ENCODE data around the gene HSD17B11. TPM values are rescaled to one million over a fixed set of nuclear protein-coding genes. Genes with fewer than 3 reads are reported as not detected.
"Not testable (repeated sequence)": the region's sequence is repeated elsewhere in the genome, so short reads cannot be mapped to it uniquely, and the experiment has no call there.

Gene HSD17B11
- 10 to 100 TPM; 20.5 to 20.7 TPM for total RNA-seq

DNA sequence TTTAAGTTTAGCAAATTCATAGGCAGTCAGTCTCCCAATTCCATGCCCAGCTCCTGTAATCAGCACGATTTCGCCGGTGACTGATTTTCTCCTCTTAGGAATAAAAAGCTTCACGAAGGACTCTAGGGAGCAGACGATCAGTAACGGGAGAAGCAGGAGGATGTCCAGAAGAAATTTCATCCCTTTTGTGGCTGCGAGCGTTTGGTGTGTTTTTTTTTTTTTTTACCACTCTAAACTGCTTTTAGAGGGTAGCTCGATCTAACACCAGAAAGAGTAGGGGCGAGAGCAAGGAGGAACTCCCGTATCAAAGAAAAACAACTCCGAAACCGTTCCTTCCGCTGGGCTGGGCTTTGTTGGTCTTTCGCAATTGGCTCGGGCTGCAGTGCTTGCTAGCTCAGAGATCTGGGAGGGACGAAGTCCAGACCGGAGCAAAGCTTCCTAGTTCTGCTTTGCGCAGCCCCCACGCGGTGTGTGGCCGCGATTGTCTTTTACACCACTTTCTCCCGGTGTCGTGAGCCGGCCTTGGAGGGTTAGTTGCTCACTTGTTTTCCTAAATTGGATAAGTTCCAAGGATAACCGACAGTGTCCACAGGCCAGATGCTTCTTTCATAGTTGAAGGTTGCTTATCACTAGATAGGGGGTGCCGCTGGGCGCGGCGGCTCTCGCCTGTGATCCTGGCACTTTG lies at the start of gene HSD17B11:
HSD17B11 (minus strand) TSS at position 298 of the 685 bp plus-strand sequence; CDS start at position 180, 118 bp downstream.
- CTCF ChIA-PET = interaction anchor here (0.7 to 2.6 kb wide), 4 partner anchors 13 to 992 kb away, joined by 3 to 7 read pairs (median 4); no protein-coding TSS in a partner anchor
- POLR2A ChIA-PET = interaction anchor here (0.7 to 2.7 kb wide), 3 partner anchors 17 to 647 kb away, joined by 3 to 35 read pairs (median 3); partner anchors contain the start of gene NUDT9

DNA sequence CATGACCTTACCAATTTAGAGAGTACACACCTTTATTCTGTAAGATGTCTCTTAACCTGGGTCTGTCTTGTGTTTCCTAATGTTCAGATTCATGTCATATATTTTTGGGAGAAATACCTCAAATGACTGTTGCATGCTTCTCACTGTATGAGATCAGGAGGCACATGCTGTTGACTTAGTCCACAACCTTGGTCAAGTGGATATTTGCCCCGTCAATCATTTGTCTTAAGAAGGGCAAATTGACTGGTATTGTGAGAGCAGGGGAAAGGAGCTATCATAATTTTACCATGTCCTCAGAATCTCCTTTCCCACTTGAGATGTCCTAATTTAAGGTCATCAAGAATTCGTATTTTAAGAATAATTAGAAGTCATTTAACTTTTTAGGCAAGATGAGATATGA lies 42.4 kb upstream of the HSD17B11 start:
- CTCF ChIA-PET = no interaction called here
- POLR2A ChIA-PET = no interaction called here

- ChIA-PET POLR2A (no interaction called here), CTCF (no interaction called here)
Observed at GRCh38 chr4:87430038-87430437, 39.0 kb upstream of the HSD17B11 start.

GRCh38 chr4:87428979-87429378 lies 38.0 kb upstream of the HSD17B11 start:
- POLR2A ChIA-PET = no interaction called here
- CTCF ChIA-PET = no interaction called here

DNA sequence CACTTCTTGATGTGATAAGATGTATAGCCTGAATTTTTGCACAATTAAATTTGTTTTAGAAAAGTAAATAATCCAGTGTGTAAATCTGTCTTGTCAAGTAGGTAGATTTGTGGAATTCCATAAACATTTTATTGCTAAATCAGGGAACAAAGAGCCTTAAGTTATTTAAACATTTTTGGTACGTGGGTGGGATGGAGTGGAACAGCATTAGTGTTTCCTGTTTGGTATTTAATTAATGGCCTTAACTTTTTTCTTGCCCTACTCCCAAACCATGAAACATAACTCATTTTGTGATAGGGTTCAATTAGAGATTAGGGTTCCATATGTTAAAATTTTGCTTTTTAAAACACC lies 36.5 kb upstream of the HSD17B11 start:
- POLR2A ChIA-PET = no interaction called here
- CTCF ChIA-PET = no interaction called here

DNA sequence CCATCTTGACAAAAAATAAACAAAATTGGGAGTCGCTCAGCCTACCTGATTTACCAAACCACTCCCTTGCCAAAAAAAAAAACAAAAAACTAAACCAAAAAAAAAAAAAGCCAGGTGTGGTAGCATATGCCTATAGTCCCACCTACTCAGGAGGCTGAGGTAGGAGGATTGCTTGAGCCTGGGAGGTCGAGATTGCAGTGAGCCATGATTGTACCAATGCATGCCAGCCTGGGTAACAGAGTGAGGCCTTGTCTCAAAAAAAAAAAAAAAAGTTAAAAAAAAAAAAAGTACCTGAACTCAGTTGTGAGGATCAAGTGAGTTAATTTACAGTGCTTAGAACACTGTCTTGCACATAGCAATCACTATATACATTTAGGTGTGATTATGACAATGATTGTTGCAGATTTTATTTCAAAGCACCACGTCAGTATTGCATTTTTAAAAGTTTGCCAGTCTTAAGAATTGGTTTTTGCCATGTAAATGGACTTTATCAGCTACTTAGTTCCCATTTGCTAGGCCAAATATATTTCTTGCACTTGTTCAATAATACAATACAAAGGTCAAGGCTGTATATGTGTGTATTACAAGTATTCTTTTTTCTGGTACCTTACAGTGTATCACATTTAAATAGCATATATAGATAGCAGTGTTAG lies 36.0 kb upstream of the HSD17B11 start:
- POLR2A ChIA-PET = no interaction called here
- CTCF ChIA-PET = interaction anchor here (1.0 kb wide), 1 partner anchor 192 kb away, joined by 3 read pairs; no protein-coding TSS in a partner anchor

- CTCF ChIA-PET = interaction anchor here (1.0 kb wide), 1 partner anchor 190 kb away, joined by 3 read pairs; no protein-coding TSS in a partner anchor
- POLR2A ChIA-PET = interaction anchor here (0.7 kb wide), 2 partner anchors 206 to 1167 kb away, joined by 3 to 11 read pairs; no protein-coding TSS in a partner anchor
Observed at GRCh38 chr4:87425711-87426110, 34.7 kb upstream of the HSD17B11 start.

GRCh38 chr4:87424099-87424543 lies 33.1 kb upstream of the HSD17B11 start:
- CTCF ChIA-PET = interaction anchor here (0.6 kb wide), 1 partner anchor 12 kb away, joined by 3 read pairs; no protein-coding TSS in a partner anchor
- POLR2A ChIA-PET = not testable (repeated sequence)

DNA sequence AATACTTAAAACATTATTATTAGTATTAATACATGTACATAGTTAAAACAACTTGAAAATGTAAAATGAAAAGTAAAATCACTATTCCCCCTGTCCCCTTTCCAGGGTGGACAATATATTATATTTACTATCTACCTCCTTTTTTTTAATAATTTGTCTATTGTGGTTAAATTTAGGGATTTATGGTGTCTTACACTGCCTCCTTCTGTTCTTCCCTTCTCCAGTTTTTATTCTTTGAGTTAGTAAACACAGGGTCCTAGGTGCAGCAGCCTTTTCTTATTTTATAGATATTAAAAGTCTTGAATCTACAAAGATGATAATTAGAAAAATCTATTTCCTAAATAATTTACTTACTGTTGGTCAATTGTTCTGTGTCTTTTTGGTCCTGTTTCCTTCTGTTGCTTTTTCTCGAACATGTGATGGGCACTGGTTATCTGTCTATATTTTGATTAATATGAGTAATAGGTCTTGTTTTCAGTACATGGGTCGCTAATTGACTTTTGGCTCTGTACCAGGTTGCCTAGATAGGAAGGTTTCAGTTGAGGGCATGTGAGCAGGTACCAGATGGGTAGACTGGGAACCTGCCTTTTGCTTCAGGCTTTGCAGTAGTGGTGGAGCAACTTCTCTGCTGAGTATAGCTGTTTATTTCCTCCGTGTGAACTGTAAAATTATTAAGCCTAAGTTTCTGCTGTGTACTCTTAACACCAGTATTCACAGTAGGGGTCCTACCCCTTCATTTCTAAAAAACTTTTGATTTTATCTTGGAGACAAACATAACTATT lies 32.5 kb upstream of the HSD17B11 start:
- CTCF ChIA-PET = interaction anchor here (0.5 to 0.6 kb wide), 2 partner anchors 12 to 63 kb away, joined by 3 read pairs; no protein-coding TSS in a partner anchor
- POLR2A ChIA-PET = interaction anchor here (3.5 kb wide), 1 partner anchor 32 kb away, joined by 35 read pairs; the partner anchor contains the start of gene HSD17B11

GRCh38 chr4:87422104-87423052 lies 31.4 kb upstream of the HSD17B11 start, which contains the start of gene NUDT9:
NUDT9 (plus strand) TSS chr4:87422573; CDS start chr4:87422906, 333 bp downstream.
- CTCF ChIA-PET = interaction anchor here (0.5 to 1.4 kb wide), 3 partner anchors 15 to 64 kb away, joined by 3 to 5 read pairs (median 3); no protein-coding TSS in a partner anchor
- POLR2A ChIA-PET = interaction anchor here (0.6 to 3.5 kb wide), 2 partner anchors 22 to 31 kb away, joined by 3 to 35 read pairs; partner anchors contain the start of gene HSD17B11

DNA sequence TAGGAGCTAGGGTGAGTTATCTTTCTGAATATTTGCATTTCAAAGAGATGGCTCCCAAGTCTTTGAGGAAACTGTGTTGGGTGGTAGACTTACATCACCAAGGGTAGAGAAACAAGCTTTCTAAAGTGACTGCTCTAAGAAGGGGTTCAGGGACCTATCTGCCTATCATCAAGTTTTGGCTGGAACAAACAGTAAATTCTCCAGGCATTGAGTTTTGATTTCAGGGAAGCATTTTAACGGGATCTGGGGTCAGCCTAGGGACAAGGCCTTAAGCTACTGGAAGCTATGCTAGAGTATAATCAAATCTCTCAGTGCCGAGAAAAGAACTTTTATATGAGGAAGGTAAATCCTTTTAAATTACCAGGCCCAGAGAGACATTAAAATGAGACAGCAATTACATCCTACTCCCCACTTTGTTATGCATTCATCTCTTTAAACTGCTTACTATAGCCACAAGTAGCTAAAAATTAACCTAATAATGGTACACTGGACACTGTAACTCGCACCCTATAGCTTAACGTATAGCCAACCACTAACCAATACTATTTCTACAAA lies 29.4 kb upstream of the HSD17B11 start:
- POLR2A ChIA-PET = interaction anchor here (3.5 kb wide), 1 partner anchor 29 kb away, joined by 35 read pairs; the partner anchor contains the start of gene HSD17B11
- CTCF ChIA-PET = interaction anchor here (0.9 kb wide), 1 partner anchor 27 kb away, joined by 3 read pairs; no protein-coding TSS in a partner anchor

DNA sequence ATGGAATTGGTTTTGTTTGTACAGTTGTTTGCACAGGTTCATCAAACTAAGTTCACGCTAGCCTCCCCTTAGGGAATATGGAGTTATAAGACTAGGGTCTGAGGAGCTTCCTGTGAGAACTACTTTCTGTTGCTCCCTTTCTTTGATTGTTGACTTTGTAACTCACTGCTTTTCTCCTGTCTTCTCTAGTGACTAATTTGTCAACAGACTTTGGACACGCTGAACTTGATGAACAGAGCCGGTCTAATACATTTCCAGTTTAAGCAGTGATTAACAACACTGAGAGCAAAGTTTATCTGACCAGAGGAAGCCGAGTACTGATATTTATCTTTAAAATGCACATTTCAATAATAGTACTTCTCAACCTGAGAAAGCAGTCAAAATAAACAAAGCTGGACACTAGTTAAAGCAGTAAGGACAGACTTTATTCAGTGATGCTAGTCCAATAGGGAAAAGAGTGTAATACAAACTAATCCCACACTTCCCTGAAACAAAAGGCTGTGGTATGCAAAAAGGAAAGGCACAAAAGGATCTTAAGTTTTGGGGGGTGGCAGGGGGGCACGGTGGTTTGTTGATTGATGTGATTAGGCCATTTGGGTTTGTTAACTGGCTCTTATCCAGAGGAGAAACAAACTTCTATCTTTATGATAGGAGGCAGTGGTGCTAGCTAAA lies 28.7 kb upstream of the HSD17B11 start:
- POLR2A ChIA-PET = interaction anchor here (3.5 kb wide), 1 partner anchor 29 kb away, joined by 35 read pairs; the partner anchor contains the start of gene HSD17B11

GRCh38 chr4:87418410-87418809 lies 27.4 kb upstream of the HSD17B11 start:
- CTCF ChIA-PET, POLR2A ChIA-PET: not testable (repeated sequence)

More for the DNA sequence above, 28.7 kb upstream of the HSD17B11 start:
- CTCF ChIA-PET = interaction anchor here (0.9 kb wide), 1 partner anchor 26 kb away, joined by 3 read pairs; no protein-coding TSS in a partner anchor

DNA sequence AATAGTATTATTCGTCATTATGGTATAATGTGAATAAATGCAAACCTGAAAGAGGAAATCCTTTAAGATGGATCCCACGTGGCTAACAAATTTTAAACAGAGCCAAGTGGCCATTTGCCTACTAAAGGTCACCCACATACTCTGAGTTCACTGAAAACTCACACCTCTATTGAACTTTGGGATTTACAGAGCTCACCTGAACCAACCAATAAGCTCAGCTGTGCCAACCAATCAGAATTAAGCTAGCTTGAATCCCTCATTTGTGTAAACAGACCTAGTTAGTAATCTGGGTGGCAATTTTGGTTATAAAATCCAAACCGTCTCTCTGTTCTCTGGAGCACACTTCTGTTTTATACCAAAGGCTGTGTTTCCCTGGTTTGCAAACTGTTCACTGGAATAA lies 26.0 kb upstream of the HSD17B11 start:
- CTCF ChIA-PET = no interaction called here
- POLR2A ChIA-PET = no interaction called here

DNA sequence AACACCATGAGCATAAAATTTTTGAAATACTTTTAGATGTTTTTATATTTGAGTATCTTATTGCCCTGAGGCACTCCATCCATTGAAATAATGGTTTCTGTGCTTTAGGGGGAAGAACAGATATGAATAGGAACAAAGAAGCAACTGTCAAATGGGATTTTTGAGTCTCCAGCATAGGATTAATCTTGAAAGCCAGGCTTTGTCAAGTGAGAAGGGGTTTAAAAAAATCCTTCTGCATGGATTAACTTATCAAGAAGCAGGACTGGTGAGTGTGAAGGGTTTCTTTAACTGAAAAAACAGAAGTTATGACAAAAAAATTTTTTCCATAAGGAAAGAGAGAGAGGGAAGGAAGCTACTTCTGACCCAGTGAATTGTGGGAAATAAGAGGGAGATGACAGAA lies 23.8 kb upstream of the HSD17B11 start:
- ChIA-PET CTCF (no interaction called here), POLR2A (no interaction called here)

GRCh38 chr4:87410679-87411078 lies 19.7 kb upstream of the HSD17B11 start:
- ChIA-PET POLR2A (no interaction called here), CTCF (no interaction called here)

DNA sequence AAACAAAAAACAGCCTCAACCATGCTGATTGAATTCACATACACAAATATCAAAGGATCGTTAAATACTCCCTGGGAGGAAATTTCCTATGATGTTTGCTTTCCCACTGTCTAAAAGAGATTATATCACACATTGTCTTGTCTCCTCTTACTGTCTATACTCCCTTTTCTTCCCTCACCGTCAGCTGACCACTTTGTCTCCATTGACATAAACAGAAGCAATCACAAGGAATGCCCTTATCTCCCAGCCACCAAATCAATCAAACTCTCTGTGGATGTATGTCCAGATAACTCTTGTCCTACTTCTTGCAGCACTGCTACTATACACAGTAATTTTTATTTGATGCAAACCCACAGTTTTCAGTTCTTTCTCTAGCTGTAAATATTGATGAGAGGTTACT lies 19.2 kb upstream of the HSD17B11 start:
- ChIA-PET POLR2A (no interaction called here), CTCF (no interaction called here)

Data from activated CD8-positive, alpha-beta memory T cell treated with anti-CD3 and anti-CD28 coated beads for 36 hours (primary cell).